Cardiac muscle cell (in vitro differentiated cells and primary cell): ENCODE data around the gene JUP. TPM values are rescaled to one million over a fixed set of nuclear protein-coding genes. Genes with fewer than 3 reads are reported as not detected.

Source experiments
- DNase-seq, 2 donors: peaks; one replicate each; pipeline versions ENCODE4 v3.0.0 to v3.0.0-alpha.2; 2010 to 2017; ENCODE audit warnings: low read depth in 1 of 2, low spot score in 1 of 2
- H3K27ac ChIP-seq: fragments of 200-600 bp; sonication (generic); 2 replicates; pipeline ENCODE4 v1.5.1; 2016
- H3K27me3 ChIP-seq: fragments of 200-600 bp; sonication (generic); 2 replicates; pipeline ENCODE4 v1.6.0; 2016; ENCODE audit warnings: control low read depth
- H3K36me3 ChIP-seq: fragments of 200-600 bp; sonication (generic); 2 replicates; pipeline ENCODE4 v1.5.1; 2016; ENCODE audit warnings: control low read depth
- H3K4me1 ChIP-seq: fragments of 200-600 bp; sonication (generic); 2 replicates; pipeline ENCODE4 v1.8.1; 2017; ENCODE audit warnings: low read depth, mild to moderate bottlenecking, mixed run types
- H3K4me3 ChIP-seq: fragments of 200-600 bp; sonication (generic); 2 replicates; pipeline ENCODE4 v1.5.1; 2016; ENCODE audit warnings: mild to moderate bottlenecking
- H3K9me3 ChIP-seq: fragments of 200-600 bp; sonication (generic); 2 replicates; pipeline ENCODE4 v1.5.1; 2017; ENCODE audit warnings: low read depth, mild to moderate bottlenecking, control low read depth
- polyA plus RNA-seq: library from polyadenylated mRNA; unstranded; fragments of >200 nt; fragmentation: Nextera tagmentation; extraction: Ambion mirVana; gene quantifications from 2 replicates; pipeline ENCODE4 v1.2.1, GENCODE V29; 2016
- total RNA-seq: library from RNA; depleted of rRNA; stranded (reverse); fragments of >200 nt; gene quantifications from 2 replicates; pipeline ENCODE4 v1.2.3, GENCODE V29; 2016
- TF ChIP-seq, protein P1 (sequence below): IDR thresholded peaks from 2 replicates; pipeline ENCODE4 v1.5.1; 2012; ENCODE audit warnings: low read depth, mild to moderate bottlenecking, low read length

The JUP gene
- total and polyA plus RNA-seq, 2 experiments from 2014 or later = 160 to 296 TPM

DNA sequence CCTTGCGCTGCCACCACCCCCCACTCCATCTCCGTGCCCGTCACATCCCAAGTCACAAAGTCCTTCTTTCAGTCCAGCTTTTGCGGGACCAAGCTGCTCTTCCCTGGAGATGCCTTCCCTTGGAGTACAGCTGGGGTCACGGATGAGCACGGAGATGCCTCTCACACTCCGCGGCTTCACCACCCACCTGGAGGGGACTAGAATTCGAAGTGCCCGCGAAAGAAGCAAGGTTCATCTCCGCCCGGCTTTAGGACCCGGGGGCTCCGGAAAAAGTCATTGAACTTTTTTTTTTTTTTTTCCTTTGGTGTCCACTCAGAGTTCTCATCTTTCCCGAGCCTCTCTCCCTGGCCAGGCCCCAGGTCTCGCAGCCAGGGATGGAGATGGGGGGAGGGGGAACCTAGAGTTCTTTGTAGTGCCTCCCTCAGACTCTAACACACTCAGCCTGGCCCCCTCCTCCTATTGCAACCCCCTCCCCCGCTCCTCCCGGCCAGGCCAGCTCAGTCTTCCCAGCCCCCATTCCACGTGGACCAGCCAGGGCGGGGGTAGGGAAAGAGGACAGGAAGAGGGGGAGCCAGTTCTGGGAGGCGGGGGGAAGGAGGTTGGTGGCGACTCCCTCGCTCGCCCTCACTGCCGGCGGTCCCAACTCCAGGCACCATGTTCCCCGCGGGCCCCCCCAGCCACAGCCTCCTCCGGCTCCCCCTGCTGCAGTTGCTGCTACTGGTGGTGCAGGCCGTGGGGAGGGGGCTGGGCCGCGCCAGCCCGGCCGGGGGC lies 26.1 kb upstream of the JUP start, which contains the start of gene FKBP10:
Gene FKBP10 (plus strand): TSS at position 624 of the 771 bp plus-strand sequence. CDS start 31 bp downstream, at position 655.
- no peaks in the 10 kb centered on the region for H3K27me3 ChIP-seq
- no peaks in the 10 kb centered on the region for H3K36me3 ChIP-seq
- TF ChIP-seq, protein P1, sequence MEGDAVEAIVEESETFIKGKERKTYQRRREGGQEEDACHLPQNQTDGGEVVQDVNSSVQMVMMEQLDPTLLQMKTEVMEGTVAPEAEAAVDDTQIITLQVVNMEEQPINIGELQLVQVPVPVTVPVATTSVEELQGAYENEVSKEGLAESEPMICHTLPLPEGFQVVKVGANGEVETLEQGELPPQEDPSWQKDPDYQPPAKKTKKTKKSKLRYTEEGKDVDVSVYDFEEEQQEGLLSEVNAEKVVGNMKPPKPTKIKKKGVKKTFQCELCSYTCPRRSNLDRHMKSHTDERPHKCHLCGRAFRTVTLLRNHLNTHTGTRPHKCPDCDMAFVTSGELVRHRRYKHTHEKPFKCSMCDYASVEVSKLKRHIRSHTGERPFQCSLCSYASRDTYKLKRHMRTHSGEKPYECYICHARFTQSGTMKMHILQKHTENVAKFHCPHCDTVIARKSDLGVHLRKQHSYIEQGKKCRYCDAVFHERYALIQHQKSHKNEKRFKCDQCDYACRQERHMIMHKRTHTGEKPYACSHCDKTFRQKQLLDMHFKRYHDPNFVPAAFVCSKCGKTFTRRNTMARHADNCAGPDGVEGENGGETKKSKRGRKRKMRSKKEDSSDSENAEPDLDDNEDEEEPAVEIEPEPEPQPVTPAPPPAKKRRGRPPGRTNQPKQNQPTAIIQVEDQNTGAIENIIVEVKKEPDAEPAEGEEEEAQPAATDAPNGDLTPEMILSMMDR = no peak
- H3K9me3 ChIP-seq = no peaks in the 10 kb centered on the region
- peak within 1 kb of the TSS; percentile 92 for H3K4me3 ChIP-seq
- H3K27ac ChIP-seq = peak within 1 kb of the TSS; percentile 80
- peaks cover 18% of the 10 kb centered on the region for H3K4me1 ChIP-seq
- peak; percentile 90 to 97 for DNase-seq

DNA sequence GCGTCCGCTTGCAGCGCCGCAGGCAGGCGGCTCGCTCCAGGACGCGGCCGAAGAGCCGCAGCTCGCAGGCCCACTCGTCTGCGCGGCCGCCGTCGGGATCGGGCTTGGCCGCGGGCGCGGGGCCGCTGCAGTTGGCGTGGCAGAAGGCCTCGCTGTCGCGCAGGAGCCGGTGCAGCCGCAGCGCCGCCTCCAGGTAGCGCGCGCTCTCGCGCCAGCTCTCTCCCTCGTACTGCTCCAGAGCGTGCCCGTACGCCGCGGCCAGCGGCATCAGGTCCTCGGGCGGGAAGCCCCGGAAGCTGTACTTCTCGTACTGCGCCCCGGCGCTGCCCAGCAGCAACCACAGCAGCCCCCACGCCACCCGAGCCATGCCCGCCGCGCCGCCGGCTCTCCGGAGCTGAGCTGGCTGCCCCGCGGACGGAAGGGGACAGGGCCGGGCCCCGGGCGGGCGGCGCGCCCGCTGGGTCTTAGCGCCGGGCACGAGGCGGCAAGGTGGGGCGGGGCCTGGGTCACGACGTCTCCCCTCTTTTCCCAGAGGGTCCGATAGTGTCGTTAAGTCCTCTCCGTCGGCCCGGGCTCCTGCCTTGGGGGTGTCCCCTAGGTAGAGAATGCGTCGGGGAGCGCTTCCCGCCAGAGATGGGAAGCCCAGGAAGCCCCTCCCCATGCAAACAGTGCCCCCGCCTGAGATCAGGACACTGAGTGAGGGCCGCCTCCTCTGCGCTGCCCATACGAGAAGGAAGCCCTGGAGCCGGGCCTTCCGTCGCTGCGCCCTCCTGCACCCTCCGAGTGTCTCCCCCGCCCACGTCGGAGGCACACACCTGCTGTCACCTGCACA lies 25.3 kb upstream of the JUP start, which contains the start of gene P3H4:
Gene P3H4 (minus strand): TSS at position 401 of the 832 bp plus-strand sequence. CDS start 34 bp downstream, at position 367.
- Histone ChIP-seq H3K27me3 (no peaks in the 10 kb centered on the region), H3K4me3 (peak within 1 kb of the TSS; percentile 92), H3K9me3 (no peaks in the 10 kb centered on the region), H3K36me3 (no peaks in the 10 kb centered on the region), H3K27ac (peak within 1 kb of the TSS; percentile 80), H3K4me1 (peaks cover 18% of the 10 kb centered on the region)
- TF ChIP-seq, protein P1 = peak; percentile 57
- peak; percentile 83 to 87 for DNase-seq

DNA sequence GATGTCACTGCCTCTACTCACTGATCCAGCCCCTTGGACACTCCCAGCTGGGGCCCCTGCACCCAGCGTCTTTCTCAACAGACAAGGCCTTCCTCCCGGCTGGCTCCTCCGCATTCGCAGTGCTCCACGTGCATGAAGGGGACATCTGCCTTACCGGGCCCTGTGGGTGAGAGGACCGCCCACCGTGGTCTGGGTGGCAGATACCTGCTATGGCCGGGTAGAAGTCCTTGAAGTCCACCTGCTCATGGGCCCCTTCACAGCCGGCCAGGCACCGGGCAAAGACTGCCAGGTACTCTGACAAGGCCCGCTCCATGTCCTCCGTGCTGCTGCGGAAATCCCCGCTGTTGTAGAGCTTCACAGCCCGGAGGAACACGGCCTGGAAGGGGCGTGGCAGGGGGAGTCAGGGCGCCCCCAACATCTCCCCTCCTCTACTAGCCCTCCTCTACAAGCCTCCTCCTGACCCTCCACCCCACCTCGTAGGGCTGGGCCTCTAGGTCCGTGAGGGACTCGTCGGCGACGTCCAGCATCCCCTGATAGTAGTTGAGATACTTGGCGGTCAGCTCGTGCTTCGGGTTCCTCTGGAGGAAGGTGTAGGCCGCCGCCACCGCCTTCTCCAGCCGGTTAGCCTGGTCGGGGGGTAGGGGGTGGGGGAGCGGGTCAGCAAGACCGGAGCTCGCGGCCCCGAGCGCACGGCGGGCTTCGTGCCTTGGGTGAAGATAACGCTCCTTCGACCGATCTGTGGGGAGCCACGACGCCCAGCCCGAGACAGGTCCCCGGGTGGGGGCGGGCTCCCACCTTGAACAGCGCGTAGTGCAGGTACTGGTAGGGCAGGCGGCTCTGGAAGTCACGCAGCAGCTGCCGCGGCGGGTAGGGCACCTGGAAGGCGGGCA lies 24.4 kb upstream of the JUP start:
- Histone ChIP-seq H3K27me3 (no peaks in the 10 kb centered on the region), H3K27ac (peak overlapping the region; percentile 80), H3K4me3 (peak overlapping the region; percentile 92), H3K4me1 (peaks cover 18% of the 10 kb centered on the region), H3K9me3 (no peaks in the 10 kb centered on the region), H3K36me3 (no peaks in the 10 kb centered on the region)
- DNase-seq = peak in 1 of 2 donors; percentile 19
- TF ChIP-seq, protein P1 = no peak

DNA sequence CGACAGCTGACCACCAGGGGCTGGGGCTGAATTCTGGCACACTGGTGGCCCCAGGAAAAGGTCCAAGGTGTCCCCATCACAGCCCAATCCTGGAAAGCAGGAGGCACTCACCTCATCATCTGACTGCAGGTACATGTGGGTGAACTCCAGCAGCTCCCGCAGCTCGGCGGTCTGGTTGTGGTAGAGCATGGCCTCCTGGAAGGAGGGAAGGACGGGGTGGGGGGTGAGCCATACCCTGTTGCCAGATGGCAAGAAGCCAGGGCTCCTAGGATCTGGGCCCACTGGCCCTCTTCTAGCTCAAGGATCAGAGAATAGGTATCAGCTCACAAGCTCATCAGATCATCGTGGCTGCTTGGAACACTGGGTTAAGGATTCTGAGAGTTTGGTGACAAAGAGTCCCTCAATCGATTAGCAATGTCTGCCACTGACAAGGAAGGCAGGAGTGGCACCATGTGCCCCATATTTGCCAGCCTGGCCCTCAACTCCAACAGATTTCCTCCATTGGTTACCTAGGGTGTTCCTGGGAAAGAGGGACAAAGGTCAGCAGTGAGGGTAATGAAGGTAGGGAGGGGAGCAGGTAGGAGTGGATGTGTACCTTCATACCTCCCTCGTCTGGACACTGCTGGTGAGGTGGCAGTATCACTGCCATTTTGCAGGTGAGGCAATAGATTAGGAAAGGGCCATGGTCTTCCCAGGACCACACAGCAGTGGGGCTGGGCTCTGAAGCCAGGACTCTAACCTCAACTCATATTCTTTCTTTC lies 20.4 kb upstream of the JUP start:
- peaks cover 8% of the 10 kb centered on the region for H3K4me1 ChIP-seq
- no peaks in the 10 kb centered on the region for H3K9me3 ChIP-seq
- H3K27me3 ChIP-seq = no peaks in the 10 kb centered on the region
- TF ChIP-seq, protein P1 = no peak
- no peak for DNase-seq
- no peak overlapping the region for H3K27ac ChIP-seq
- no peak overlapping the region for H3K4me3 ChIP-seq
- H3K36me3 ChIP-seq = peaks cover 8% of the 10 kb centered on the region
